Kidney epithelial cell (primary cell): ENCODE measurements around the gene MGP. TPM values are rescaled to one million over a fixed set of nuclear protein-coding genes. Genes with fewer than 3 reads are reported as not detected.

Source experiments
- DNase-seq: peaks from one replicate; pipeline ENCODE4 v3.0.0-alpha.2; 2010; ENCODE audit warnings: low read depth
- H3K27me3 ChIP-seq: 2 replicates; pipeline ENCODE4 v1.6.0; 2011; ENCODE audit warnings: low read length; ENCODE audit not compliant: control insufficient read depth, insufficient read depth
- H3K36me3 ChIP-seq: 2 replicates; pipeline ENCODE4 v1.5.1; 2011; ENCODE audit warnings: low read length; ENCODE audit not compliant: control insufficient read depth, insufficient read depth
- H3K4me3 ChIP-seq: 2 replicates; pipeline ENCODE4 v1.5.1; 2011; ENCODE audit warnings: low read depth, mild to moderate bottlenecking, control low read depth, low read length
- CTCF ChIP-seq: IDR thresholded peaks from 2 replicates; pipeline ENCODE4 v1.5.1; 2011; ENCODE audit warnings: mild to moderate bottlenecking, moderate library complexity, low read length, control low read depth, inconsistent platforms; ENCODE audit not compliant: insufficient read depth, poor library complexity, severe bottlenecking
- total RNA-seq: library from RNA; depleted of rRNA; stranded (reverse); fragments of >200 nt; gene quantifications from 2 replicates; pipeline ENCODE4 v1.2.3, GENCODE V29; 2015

MGP gene
- total RNA-seq, 1 donor from 2014 or later, result 4.0 TPM

- no peaks in the 10 kb centered on the region for H3K36me3 ChIP-seq
- no peaks in the 10 kb centered on the region for H3K27me3 ChIP-seq
- TF ChIP-seq CTCF, result no peak
- H3K4me3 ChIP-seq, result no peak overlapping the region
- no peak for DNase-seq
Measured at GRCh38 chr12:14893506-14894250, 8.0 kb upstream of the MGP start.

- DNase-seq, result no peak
- H3K4me3 ChIP-seq, result no peak overlapping the region
- no peaks in the 10 kb centered on the region for H3K36me3 ChIP-seq
Measured at GRCh38 chr12:14892726-14893505, 7.3 kb upstream of the MGP start.

GRCh38 chr12:14890701-14891100 is 5.0 kb upstream of the MGP start:
- H3K27me3 ChIP-seq, result no peaks in the 10 kb centered on the region
- no peak for DNase-seq
- no peaks in the 10 kb centered on the region for H3K36me3 ChIP-seq
- no peak overlapping the region for H3K4me3 ChIP-seq
- no peak for TF ChIP-seq CTCF

More at GRCh38 chr12:14892726-14893505, 7.3 kb upstream of the MGP start:
- H3K27me3 ChIP-seq, result no peaks in the 10 kb centered on the region
- no peak for TF ChIP-seq CTCF

GRCh38 chr12:14886271-14886670 is 617 bp upstream of the MGP start:
- Histone ChIP-seq H3K27me3 (no peaks in the 10 kb centered on the region), H3K36me3 (no peaks in the 10 kb centered on the region), H3K4me3 (no peak overlapping the region)
- no peak for DNase-seq
- no peak for TF ChIP-seq CTCF

- DNase-seq, result peak; percentile 54
- Histone ChIP-seq H3K36me3 (no peaks in the 10 kb centered on the region), H3K4me3 (no peak overlapping the region), H3K27me3 (no peaks in the 10 kb centered on the region)
- TF ChIP-seq CTCF, result no peak
Measured at GRCh38 chr12:14884458-14884878, 1.2 kb downstream of the MGP start.
